OCI-LY3 (cell line): Measurements from ENCODE around the gene MCC.
A peak's percentile ranks its signal among the peaks of the same experiment; 100 is the strongest.

Source experiments
- H2AFZ ChIP-seq: fragments of 200-600, 300-600 bp; shearing (Covaris generic); 2 replicates; pipeline ENCODE4 v1.6.0; 2014; ENCODE audit warnings: antibody characterized with exemption, low read depth, low read length
- H3K27ac ChIP-seq: fragments of 200-600, 300-600 bp; sonication (generic); 2 replicates; pipeline ENCODE4 v1.5.1; 2014; ENCODE audit warnings: mild to moderate bottlenecking, low read length, moderate library complexity, mixed read lengths
- H3K27me3 ChIP-seq: fragments of 200-600, 300-600 bp; sonication (generic); 2 replicates; pipeline ENCODE4 v1.6.1; 2014; ENCODE audit warnings: low read depth, low read length, mixed read lengths
- H3K36me3 ChIP-seq: fragments of 200-600, 300-600 bp; sonication (generic); replicated peaks from 2 replicates; pipeline ENCODE3; 2014; ENCODE audit warnings: low read depth, low read length, mixed read lengths
- H3K4me1 ChIP-seq: fragments of 300-600, 200-600 bp; sonication (generic); 2 replicates; pipeline ENCODE4 v1.6.1; 2014; ENCODE audit warnings: low read length, mixed read lengths
- H3K4me2 ChIP-seq: fragments of 200-600, 300-600 bp; sonication (generic); 2 replicates; pipeline ENCODE4 v1.6.1; 2014; ENCODE audit warnings: low read length, mixed read lengths
- H3K4me3 ChIP-seq: fragments of 300-600, 200-600 bp; sonication (generic); 2 replicates; pipeline ENCODE4 v1.5.1; 2014; ENCODE audit warnings: antibody characterized with exemption, mild to moderate bottlenecking, low read length, moderate library complexity
- H3K79me2 ChIP-seq: fragments of 300-600, 200-600 bp; shearing (Covaris generic); 2 replicates; pipeline ENCODE4 v1.6.1; 2014; ENCODE audit warnings: mild to moderate bottlenecking, low read length, mixed read lengths
- H3K9ac ChIP-seq: fragments of 300-600, 200-600 bp; shearing (Covaris generic); 2 replicates; pipeline ENCODE4 v1.6.0; 2014; ENCODE audit warnings: mild to moderate bottlenecking, low read length, moderate library complexity
- H3K9me3 ChIP-seq: fragments of 200-600, 300-600 bp; shearing (Covaris generic); 2 replicates; pipeline ENCODE4 v1.6.1; 2014; ENCODE audit warnings: low read length, mixed read lengths; ENCODE audit not compliant: insufficient read depth
- H4K20me1 ChIP-seq: fragments of 200-600, 300-600 bp; sonication (generic); 2 replicates; pipeline ENCODE4 v1.6.1; 2016; ENCODE audit warnings: low read length, mixed read lengths; ENCODE audit not compliant: insufficient read depth
- CTCF ChIP-seq: fragments of 200-600, 300-600 bp; sonication (generic); IDR thresholded peaks from 2 replicates; pipeline ENCODE4 v1.5.1; 2014; ENCODE audit warnings: antibody characterized with exemption, low read length, low read depth
- EZH2phosphoT487 ChIP-seq: fragments of 200-600 bp; shearing (Covaris generic); IDR thresholded peaks from 2 replicates; pipeline ENCODE4 v1.6.1; 2018; ENCODE audit warnings: antibody characterized with exemption, mixed run types, low read depth

Gene MCC

GRCh38 chr5:113519412-113519811 lies 31.2 kb upstream of the MCC start:
- TF ChIP-seq CTCF = no peak
- no peak for TF ChIP-seq EZH2phosphoT487
- H3K9ac ChIP-seq = no peak overlapping the region
- H3K9me3 ChIP-seq = no peaks in the 10 kb centered on the region
- H3K4me3 ChIP-seq = no peak overlapping the region
- no peak overlapping the region for H3K4me2 ChIP-seq
- H3K79me2 ChIP-seq = peaks cover 76% of the 10 kb centered on the region
- H2AFZ ChIP-seq = no peak overlapping the region
- H4K20me1 ChIP-seq = no peaks in the 10 kb centered on the region
- peaks cover 21% of the 10 kb centered on the region for H3K36me3 ChIP-seq
- peaks cover 36% of the 10 kb centered on the region for H3K4me1 ChIP-seq
- H3K27me3 ChIP-seq = no peaks in the 10 kb centered on the region
- H3K27ac ChIP-seq = no peak overlapping the region

- Histone ChIP-seq H2AFZ (no peak overlapping the region), H3K36me3 (peaks cover 21% of the 10 kb centered on the region), H3K79me2 (peaks cover 76% of the 10 kb centered on the region), H3K4me1 (peaks cover 30% of the 10 kb centered on the region), H3K27me3 (no peaks in the 10 kb centered on the region), H3K27ac (no peak overlapping the region), H4K20me1 (no peaks in the 10 kb centered on the region), H3K4me3 (no peak overlapping the region), H3K4me2 (no peak overlapping the region), H3K9me3 (no peaks in the 10 kb centered on the region), H3K9ac (no peak overlapping the region)
- TF ChIP-seq EZH2phosphoT487 (no peak), CTCF (no peak)
These were observed 30.6 kb upstream of the MCC start for GRCh38 chr5:113518884-113519283.

GRCh38 chr5:113514289-113514635 lies 26.0 kb upstream of the MCC start:
- H3K4me1 ChIP-seq = peaks cover 4% of the 10 kb centered on the region; the same call in 1 of the 2 replicates

More at GRCh38 chr5:113514289-113514635, 26.0 kb upstream of the MCC start:
- H3K79me2 ChIP-seq = peaks cover 42% of the 10 kb centered on the region
- H3K27me3 ChIP-seq = no peaks in the 10 kb centered on the region; the same call in 1 of the 2 replicates
- TF ChIP-seq CTCF = no peak
- TF ChIP-seq EZH2phosphoT487 = no peak
- H4K20me1 ChIP-seq = no peaks in the 10 kb centered on the region
- peak overlapping the region; percentile 94 for H3K9ac ChIP-seq
- peak overlapping the region; percentile 98 for H3K4me2 ChIP-seq
- H3K9me3 ChIP-seq = no peaks in the 10 kb centered on the region
- no peak overlapping the region for H3K27ac ChIP-seq
- H3K4me3 ChIP-seq = peak overlapping the region; percentile 100
- peaks cover 13% of the 10 kb centered on the region for H3K36me3 ChIP-seq
- no peak overlapping the region for H2AFZ ChIP-seq
